ENCODE results near the gene NEIL1. TPM values are rescaled to one million over a fixed set of nuclear protein-coding genes. Genes with fewer than 3 reads are reported as not detected.
"Not testable (repeated sequence)": the region's sequence is repeated elsewhere in the genome, so short reads cannot be mapped to it uniquely, and the experiment has no call there.

Gene NEIL1
- total and polyA plus RNA-seq, 2 donors, result 30.8 to 77.9 TPM

GRCh38 chr15:75383986-75384385 is 37.1 kb downstream of the NEIL1 start:
- H3K9me3 ChIP-seq (ENCODE audit: control insufficient read depth in 2 of 2, insufficient read depth in 1 of 2, low read length in 1 of 2); DNase-seq (ENCODE audit: low read depth in 6 of 9, low spot score in 9 of 9); H3K27me3 ChIP-seq (ENCODE audit: control insufficient read depth in 2 of 2, insufficient read depth in 1 of 2, low read length in 1 of 2); H3K4me3 ChIP-seq (ENCODE audit: low read length in 2 of 2); H3K27ac ChIP-seq (ENCODE audit: low read depth in 1 of 2, low read length in 1 of 2); H3K4me1 ChIP-seq (ENCODE audit: control insufficient read depth in 2 of 2, insufficient read depth in 2 of 2, low read length in 2 of 2): not testable (repeated sequence)
- whole genome bisulfite sequencing, result 98% methylated on average over 5 of the region's 5 CpGs
- H3K36me3 ChIP-seq (ENCODE audit: control insufficient read depth in 2 of 2, insufficient read depth in 2 of 2, low read length in 1 of 2), result peaks cover 74 to 80% of the 10 kb centered on the region in 2 donors

GRCh38 chr15:75389791-75390382 is 43.0 kb downstream of the NEIL1 start:
- no peaks in the 10 kb centered on the region for H3K9me3 ChIP-seq (ENCODE audit: control insufficient read depth in 2 of 2, insufficient read depth in 1 of 2, low read length in 1 of 2)
- no peak for DNase-seq (ENCODE audit: low read depth in 6 of 9, low spot score in 9 of 9)
- H3K4me1 ChIP-seq (ENCODE audit: control insufficient read depth in 2 of 2, insufficient read depth in 2 of 2, low read length in 2 of 2), result no peaks in the 10 kb centered on the region
- no peak overlapping the region for H3K4me3 ChIP-seq (ENCODE audit: low read length in 2 of 2)
- H3K36me3 ChIP-seq (ENCODE audit: control insufficient read depth in 2 of 2, insufficient read depth in 2 of 2, low read length in 1 of 2), result peaks cover 70 to 94% of the 10 kb centered on the region in 2 donors
- WGBS, result 91% methylated on average over 1 of the region's 1 CpG
- no peak overlapping the region for H3K27ac ChIP-seq (ENCODE audit: low read depth in 1 of 2, low read length in 1 of 2)
- H3K27me3 ChIP-seq (ENCODE audit: control insufficient read depth in 2 of 2, insufficient read depth in 1 of 2, low read length in 1 of 2), result no peaks in the 10 kb centered on the region

- WGBS, result 98% methylated on average over 2 of the region's 2 CpGs
- no peak overlapping the region for H3K27ac ChIP-seq (ENCODE audit: low read depth in 1 of 2, low read length in 1 of 2)
- no peak for DNase-seq (ENCODE audit: low read depth in 6 of 9, low spot score in 9 of 9)
- peaks cover 72 to 96% of the 10 kb centered on the region in 2 donors for H3K36me3 ChIP-seq (ENCODE audit: control insufficient read depth in 2 of 2, insufficient read depth in 2 of 2, low read length in 1 of 2)
- no peaks in the 10 kb centered on the region for H3K9me3 ChIP-seq (ENCODE audit: control insufficient read depth in 2 of 2, insufficient read depth in 1 of 2, low read length in 1 of 2)
- H3K4me1 ChIP-seq (ENCODE audit: control insufficient read depth in 2 of 2, insufficient read depth in 2 of 2, low read length in 2 of 2), result no peaks in the 10 kb centered on the region
- no peaks in the 10 kb centered on the region for H3K27me3 ChIP-seq (ENCODE audit: control insufficient read depth in 2 of 2, insufficient read depth in 1 of 2, low read length in 1 of 2)
- H3K4me3 ChIP-seq (ENCODE audit: low read length in 2 of 2), result no peak overlapping the region
Observed at GRCh38 chr15:75397494-75397893, 50.7 kb downstream of the NEIL1 start.

GRCh38 chr15:75403892-75404291 is 57.1 kb downstream of the NEIL1 start:
- H3K36me3 ChIP-seq (ENCODE audit: control insufficient read depth in 2 of 2, insufficient read depth in 2 of 2, low read length in 1 of 2), result peaks cover 53 to 87% of the 10 kb centered on the region in 2 donors
- WGBS, result 93% methylated on average over 2 of the region's 2 CpGs

More at GRCh38 chr15:75403892-75404291, 57.1 kb downstream of the NEIL1 start:
- no peak overlapping the region for H3K4me3 ChIP-seq (ENCODE audit: low read length in 2 of 2)
- no peaks in the 10 kb centered on the region for H3K9me3 ChIP-seq (ENCODE audit: control insufficient read depth in 2 of 2, insufficient read depth in 1 of 2, low read length in 1 of 2)
- H3K27ac ChIP-seq (ENCODE audit: low read depth in 1 of 2, low read length in 1 of 2), result no peak overlapping the region
- H3K4me1 ChIP-seq (ENCODE audit: control insufficient read depth in 2 of 2, insufficient read depth in 2 of 2, low read length in 2 of 2), result no peaks in the 10 kb centered on the region
- no peak for DNase-seq (ENCODE audit: low read depth in 6 of 9, low spot score in 9 of 9)
- no peaks in the 10 kb centered on the region for H3K27me3 ChIP-seq (ENCODE audit: control insufficient read depth in 2 of 2, insufficient read depth in 1 of 2, low read length in 1 of 2)

Other genes with a start within 250 kb of the NEIL1 start
- gene C15orf39, start 145.2 kb upstream of the NEIL1 start, total RNA-seq, result 6.1 TPM
- gene C15orf39, start 145.2 kb upstream of the NEIL1 start, polyA plus RNA-seq, result 7.0 TPM
- 0.05 TPM for gene GOLGA6C, start 88.7 kb upstream of the NEIL1 start, total RNA-seq
- gene GOLGA6C, start 88.7 kb upstream of the NEIL1 start, polyA plus RNA-seq, result 0.05 TPM
- 0.05 TPM for gene GOLGA6D, start 64.2 kb upstream of the NEIL1 start, total RNA-seq
- gene GOLGA6D, start 64.2 kb upstream of the NEIL1 start, polyA plus RNA-seq, result 0.05 TPM
- gene COMMD4, start 11.0 kb upstream of the NEIL1 start, total RNA-seq, result 106 TPM
- 99.0 TPM for gene COMMD4, start 11.0 kb upstream of the NEIL1 start, polyA plus RNA-seq
- 64.3 TPM for gene MAN2C1, start 21.6 kb downstream of the NEIL1 start, total RNA-seq
- 280 TPM for gene MAN2C1, start 21.6 kb downstream of the NEIL1 start, polyA plus RNA-seq
- 23.6 TPM for gene SIN3A, start 104.7 kb downstream of the NEIL1 start, total RNA-seq
- 18.4 TPM for gene SIN3A, start 104.7 kb downstream of the NEIL1 start, polyA plus RNA-seq
- gene PTPN9, start 232.3 kb downstream of the NEIL1 start, total RNA-seq, result 12.1 TPM
- 12.3 TPM for gene PTPN9, start 232.3 kb downstream of the NEIL1 start, polyA plus RNA-seq